SK-N-SH (cell line): ENCODE data around the gene CTNNA3. TPM values are rescaled to one million over a fixed set of nuclear protein-coding genes. Genes with fewer than 3 reads are reported as not detected.

Source experiments
- CTCF ChIA-PET: fragments of 300-600, 350-600 bp; formaldehyde crosslinking; extraction: SDS; loops from one replicate; lab custom pipeline; 2021; lab: Yijun Ruan, JAX
- POLR2A ChIA-PET: fragments of 350-600 bp; sonication (Branson Sonifier 250); formaldehyde crosslinking; extraction: SDS; loops from one replicate; lab custom pipeline; 2020; ENCODE audit warnings: antibody characterized with exemption, inconsistent platforms; lab: Yijun Ruan, JAX
- DNase-seq: peaks from one replicate; pipeline ENCODE4 v3.0.0; 2012
- H2AFZ ChIP-seq: fragments of 200-600 bp; sonication (generic); 2 replicates; pipeline ENCODE4 v1.8.1; 2016; ENCODE audit warnings: antibody characterized with exemption, mild to moderate bottlenecking, low read depth
- H3F3A ChIP-seq: fragments of 200-600 bp; sonication (generic); replicated peaks from 2 replicates; pipeline ENCODE3; 2016; ENCODE audit warnings: antibody characterized with exemption, mild to moderate bottlenecking; ENCODE audit not compliant: insufficient read depth
- H3K27ac ChIP-seq, 2 experiments: fragments of 200-500 bp in 1 of 2; fragments of 200-600 bp in 1 of 2; sonication (Bioruptor generic) in 1 of 2; sonication (generic), shearing (Covaris generic) in 1 of 2; 2 replicates each; pipeline versions ENCODE4 v1.5.1 to v1.6.1; 2014 to 2016; ENCODE audit warnings: low read depth in 2 of 2, inconsistent platforms in 1 of 2, low read length in 1 of 2, mild to moderate bottlenecking in 1 of 2, mixed read lengths in 1 of 2
- H3K27me3 ChIP-seq: fragments of 200-600 bp; sonication (generic), shearing (Covaris generic); 2 replicates; pipeline ENCODE4 v1.6.1; 2016; ENCODE audit warnings: mixed run types; ENCODE audit not compliant: insufficient read depth
- H3K36me3 ChIP-seq, 2 experiments: fragments of 200-500 bp in 1 of 2; fragments of 200-600 bp in 1 of 2; sonication (Bioruptor generic) in 1 of 2; sonication (generic) in 1 of 2; replicated peaks in 1 of 2; 2 replicates each; pipeline versions ENCODE3 to v1.5.1; 2014 to 2016; ENCODE audit warnings: low read length in 1 of 2, mild to moderate bottlenecking in 1 of 2; ENCODE audit not compliant: insufficient read depth in 2 of 2, control insufficient read depth in 1 of 2
- H3K4me1 ChIP-seq, 2 experiments: fragments of 200-500 bp in 1 of 2; fragments of 200-600 bp in 1 of 2; sonication (Bioruptor generic) in 1 of 2; sonication (generic), shearing (Covaris generic) in 1 of 2; 2 replicates each; pipeline versions ENCODE4 v1.5.1 to v1.6.1; 2014 to 2016; ENCODE audit warnings: low read depth in 1 of 2, low read length in 1 of 2, mixed run types in 1 of 2; ENCODE audit not compliant: insufficient read depth in 2 of 2, control insufficient read depth in 1 of 2
- H3K4me2 ChIP-seq: fragments of 200-600 bp; sonication (generic), shearing (Covaris generic); 2 replicates; pipeline ENCODE4 v1.6.1; 2017; ENCODE audit warnings: mixed run types
- H3K4me3 ChIP-seq, 2 experiments: fragments of 200-500 bp in 1 of 2; fragments of 200-600 bp in 1 of 2; sonication (Bioruptor generic) in 1 of 2; sonication (generic), shearing (Covaris generic) in 1 of 2; 2 replicates each; pipeline versions ENCODE4 v1.5.1 to v1.8.1; 2014 to 2016; ENCODE audit warnings: low read depth in 2 of 2, inconsistent platforms in 1 of 2, low read length in 1 of 2, mild to moderate bottlenecking in 1 of 2, mixed read lengths in 1 of 2, moderate library complexity in 1 of 2
- H3K79me2 ChIP-seq: fragments of 200-600 bp; sonication (generic); 2 replicates; pipeline ENCODE4 v1.8.1; 2017; ENCODE audit warnings: mild to moderate bottlenecking; ENCODE audit not compliant: insufficient read depth
- H3K9ac ChIP-seq: fragments of 200-600 bp; sonication (generic); 2 replicates; pipeline ENCODE4 v1.6.1; 2017; ENCODE audit warnings: mixed run types
- H3K9me2 ChIP-seq: fragments of 200-600 bp; sonication (generic); 2 replicates; pipeline ENCODE4 v1.6.1; 2017; ENCODE audit warnings: mixed run types
- H3K9me3 ChIP-seq: fragments of 200-600 bp; sonication (generic); 2 replicates; pipeline ENCODE4 v1.6.1; 2017; ENCODE audit warnings: mixed run types, mild to moderate bottlenecking, moderate library complexity
- H4K20me1 ChIP-seq: fragments of 200-600 bp; sonication (generic); 2 replicates; pipeline ENCODE4 v1.6.1; 2017; ENCODE audit warnings: mild to moderate bottlenecking, mixed run types; ENCODE audit not compliant: insufficient read depth
- ELF1 ChIP-seq: IDR thresholded peaks from 2 replicates; pipeline ENCODE4 v1.4.0; 2012
- EP300 ChIP-seq, 2 experiments: IDR thresholded peaks; 2 replicates each; pipeline versions ENCODE4 v1.4.0 to v1.6.1; 2012; ENCODE audit warnings: borderline replicate concordance in 1 of 2, low read depth in 1 of 2, low read length in 1 of 2
- IRF3 ChIP-seq: fragments of 150-350 bp; IDR thresholded peaks from 2 replicates; pipeline ENCODE4 v1.6.1; 2016; ENCODE audit warnings: mild to moderate bottlenecking, low read depth, low read length
- JUND ChIP-seq: IDR thresholded peaks from 2 replicates; pipeline ENCODE4 v1.4.0; 2012
- MXI1 ChIP-seq: IDR thresholded peaks from 2 replicates; pipeline ENCODE4 v1.6.1; 2012; ENCODE audit warnings: mild to moderate bottlenecking, low read depth, low read length, improper control_type of control experiment
- NFIC ChIP-seq: IDR thresholded peaks from 2 replicates; pipeline ENCODE4 v1.4.0; 2012; ENCODE audit warnings: borderline replicate concordance
- RAD21 ChIP-seq: IDR thresholded peaks from 2 replicates; pipeline ENCODE4 v1.6.1; 2012; ENCODE audit warnings: mild to moderate bottlenecking, low read length
- RCOR1 ChIP-seq: fragments of 150-350 bp; IDR thresholded peaks from 2 replicates; pipeline ENCODE4 v1.6.1; 2017; ENCODE audit warnings: antibody characterized with exemption, low read length
- RFX5 ChIP-seq: IDR thresholded peaks from 2 replicates; pipeline ENCODE4 v1.6.1; 2012; ENCODE audit warnings: mild to moderate bottlenecking, improper control_type of control experiment, low read length
- RXRA ChIP-seq: IDR thresholded peaks from 2 replicates; pipeline ENCODE4 v1.4.0; 2012; ENCODE audit warnings: low read depth, mild to moderate bottlenecking, borderline replicate concordance
- SIN3A ChIP-seq: IDR thresholded peaks from 2 replicates; pipeline ENCODE4 v1.6.1; 2012; ENCODE audit warnings: low read depth, mild to moderate bottlenecking, low read length, moderate library complexity, borderline replicate concordance
- SMC3 ChIP-seq: IDR thresholded peaks from 2 replicates; pipeline ENCODE4 v1.6.1; 2012; ENCODE audit warnings: low read depth, low read length, improper control_type of control experiment
- TAF1 ChIP-seq: IDR thresholded peaks from 2 replicates; pipeline ENCODE4 v1.6.1; 2012; ENCODE audit warnings: low read depth, mild to moderate bottlenecking, low read length, moderate library complexity, borderline replicate concordance
- TCF12 ChIP-seq: IDR thresholded peaks from 2 replicates; pipeline ENCODE4 v1.4.0; 2012
- YY1 ChIP-seq: IDR thresholded peaks from 2 replicates; pipeline ENCODE4 v1.4.0; 2012; ENCODE audit warnings: low read depth, mild to moderate bottlenecking
- ZBTB33 ChIP-seq: IDR thresholded peaks from 2 replicates; pipeline ENCODE4 v1.4.0; 2012; ENCODE audit warnings: low read depth, borderline replicate concordance
- WGBS: methylation state at CpG from one replicate; pipeline ENCODE4 v1.1.6; 2017; ENCODE audit warnings: low lambda C conversion rate; 5-methylcytosine and 5-hydroxymethylcytosine counted together
- polyA plus RNA-seq, 3 experiments: library from polyadenylated mRNA; depleted of rRNA; stranded (reverse); fragments of >200 nt; gene quantifications; 2 replicates each; pipeline ENCODE4 v1.2.3, GENCODE V29; 2012

The CTNNA3 gene
- polyA plus RNA-seq, 1 of the 3 experiments (the other 2 are of a cell fraction), result not detected

- WGBS, result 15% methylated on average over 4 of the region's 4 CpGs
- TF ChIP-seq TAF1 (no peak), ZBTB33 (no peak), RFX5 (no peak), SMC3 (no peak)
- Histone ChIP-seq H3F3A (no peaks in the 10 kb centered on the region), H3K9me3 (no peaks in the 10 kb centered on the region), H3K27me3 (0 out of 2 replicates have a peak, but pooled peaks cover 4% of the 10 kb centered on the region), H3K4me1 (no peaks in the 10 kb centered on the region), H3K4me2 (no peak overlapping the region), H4K20me1 (no peaks in the 10 kb centered on the region), H3K9ac (no peak overlapping the region), H3K27ac (no peak overlapping the region), H3K4me3 (no peak overlapping the region), H3K79me2 (no peaks in the 10 kb centered on the region), H2AFZ (no peak overlapping the region), H3K9me2 (no peaks in the 10 kb centered on the region), H3K36me3 (no peaks in the 10 kb centered on the region)
- ChIA-PET CTCF (interaction anchor here (2.4 kb wide), 1 partner anchor 122 kb away, joined by 13 read pairs; no protein-coding TSS in a partner anchor), POLR2A (no interaction called here)
- no peak for DNase-seq
Observed at GRCh38 chr10:67657775-67658174, 38.2 kb downstream of the CTNNA3 start.

- Histone ChIP-seq H3K4me3 (no peak overlapping the region), H3K27ac (no peak overlapping the region), H3K36me3 (no peaks in the 10 kb centered on the region), H3K9me2 (no peaks in the 10 kb centered on the region), H3K9ac (no peak overlapping the region), H3F3A (no peaks in the 10 kb centered on the region), H3K79me2 (no peaks in the 10 kb centered on the region), H3K9me3 (no peaks in the 10 kb centered on the region), H3K4me1 (no peaks in the 10 kb centered on the region), H2AFZ (no peak overlapping the region), H3K27me3 (peaks cover 4% of the 10 kb centered on the region; the same call in 1 of the 2 replicates), H4K20me1 (no peaks in the 10 kb centered on the region), H3K4me2 (no peak overlapping the region)
- POLR2A ChIA-PET, result no interaction called here
- no peak for DNase-seq
- TF ChIP-seq RXRA (no peak), IRF3 (no peak), TCF12 (no peak), YY1 (no peak), ELF1 (no peak), RCOR1 (no peak), JUND (no peak), NFIC (no peak), RAD21 (no peak), EP300 (IDR thresholded peaks at IDR 0.05; ENCODE audit: borderline replicate concordance in 1 of 2, low read depth in 1 of 2, low read length in 1 of 2) (no peak), ZBTB33 (no peak), MXI1 (no peak), SIN3A (no peak)
- whole genome bisulfite sequencing, result 4% methylated on average over 4 of the region's 4 CpGs
- CTCF ChIA-PET, result no interaction called here
Observed at GRCh38 chr10:67650558-67650957, 45.4 kb downstream of the CTNNA3 start.
